Midbrain (tissue), 1 donor: Measurements from ENCODE around the gene CTSA.

ENCODE experiments used
- DNase-seq: peaks from one replicate; lab custom pipeline; 2025; lab: John Stamatoyannopoulos, UW

The CTSA gene

GRCh38 chr20:45938727-45939438, 47.7 kb downstream of the CTSA start:
- no peak for DNase-seq

GRCh38 chr20:45940053-45940452, 48.9 kb downstream of the CTSA start:
- no peak for DNase-seq

GRCh38 chr20:45940469-45940868, 49.3 kb downstream of the CTSA start:
- no peak for DNase-seq

- DNase-seq, result no peak
Observed at GRCh38 chr20:45943613-45944012, 52.5 kb downstream of the CTSA start.

- no peak for DNase-seq
Observed at GRCh38 chr20:45944151-45944964, 53.2 kb downstream of the CTSA start.

- DNase-seq, result no peak
Observed at GRCh38 chr20:45944965-45945677, 54.0 kb downstream of the CTSA start.

- DNase-seq, result no peak
Observed at GRCh38 chr20:45945678-45946148, 54.6 kb downstream of the CTSA start.

GRCh38 chr20:45946149-45946970, 55.2 kb downstream of the CTSA start:
- DNase-seq, result no peak

GRCh38 chr20:45947110-45947866, 56.2 kb downstream of the CTSA start:
- no peak for DNase-seq

- no peak for DNase-seq
Observed at GRCh38 chr20:45948261-45948733, 57.2 kb downstream of the CTSA start.
